ENCODE measurements around the gene ZYX. TPM values are rescaled to one million over a fixed set of nuclear protein-coding genes. Genes with fewer than 3 reads are reported as not detected.

The ZYX gene
- total and polyA plus RNA-seq, 9 of the 15 experiments (the other 6 are each of a cell fraction or from before 2014, with no cell fraction given) = 1.8 to 130 (median 15.7) TPM

DNA sequence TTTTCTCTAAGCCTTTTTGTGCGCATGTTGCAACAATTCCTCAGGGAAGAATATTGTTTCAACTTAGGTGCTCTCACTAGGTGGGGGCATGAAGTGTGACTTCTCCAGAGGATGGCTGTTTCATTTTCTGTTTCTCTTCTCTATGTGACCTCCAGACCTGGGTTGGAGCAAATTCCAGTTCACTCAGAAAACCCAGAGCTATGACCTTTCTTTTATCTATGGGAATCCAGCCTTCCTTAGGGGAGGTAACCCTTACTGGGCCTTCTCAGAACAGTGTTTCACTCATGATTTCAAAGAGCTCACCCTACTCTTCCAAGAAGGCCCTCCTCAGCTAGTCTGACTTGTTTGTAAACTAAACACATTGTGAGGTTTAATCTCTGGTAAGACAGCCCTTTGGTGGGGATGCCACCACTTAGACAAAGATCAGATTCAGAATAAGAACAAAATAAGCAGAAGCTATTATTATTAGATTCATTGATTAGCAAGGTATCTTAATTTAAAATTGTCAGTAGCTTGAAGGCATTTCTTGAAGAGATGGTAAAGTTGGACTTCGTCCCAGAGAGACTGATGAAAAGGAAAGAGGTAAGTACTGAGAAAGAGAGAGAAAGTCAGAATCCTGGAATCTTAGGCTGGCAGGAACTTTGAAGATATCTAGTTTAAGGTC lies 45.5 kb downstream of the ZYX start (continued):
- TF ChIP-seq FOXP1 (CRISPR knock-in tag; IDR thresholded peaks at IDR 0.05) (no peak), ZBTB17 (CRISPR knock-in tag; IDR thresholded peaks at IDR 0.05) (no peak), ZSCAN32 (CRISPR knock-in tag; IDR thresholded peaks at IDR 0.05) (no peak), POLR3G (IDR thresholded peaks at IDR 0.05; ENCODE audit: extremely low read depth, insufficient read length, insufficient replicate concordance) (no peak), POLR2AphosphoS5 (IDR thresholded peaks at IDR 0.05; ENCODE audit: control insufficient read depth, insufficient read depth, low read depth, low read length) (peak; percentile 55; the same call in 1 of the 2 replicates), ZNF707 (CRISPR knock-in tag; conservative IDR thresholded peaks at IDR 0.05) (no peak), ZNF436 (CRISPR knock-in tag; IDR thresholded peaks at IDR 0.05) (no peak), SRF (CRISPR knock-in tag; IDR thresholded peaks at IDR 0.05) (no peak), CBX5 (IDR thresholded peaks at IDR 0.05; ENCODE audit: borderline replicate concordance, low read depth) (no peak), JUND (IDR thresholded peaks at IDR 0.05; ENCODE audit: borderline replicate concordance, low read depth, low read length) (peak; percentile 55), JUND (tag; IDR thresholded peaks at IDR 0.05; ENCODE audit: borderline replicate concordance, low read depth, low read length) (peak; percentile 68; the same call in 1 of the 3 replicates), ELF4 (CRISPR knock-in tag; IDR thresholded peaks at IDR 0.05) (no peak), ZNF124 (CRISPR knock-in tag; IDR thresholded peaks at IDR 0.05) (no peak), CBFA2T3 (IDR thresholded peaks at IDR 0.05) (peak; percentile 92)
- TF ChIP-seq, protein P1, sequence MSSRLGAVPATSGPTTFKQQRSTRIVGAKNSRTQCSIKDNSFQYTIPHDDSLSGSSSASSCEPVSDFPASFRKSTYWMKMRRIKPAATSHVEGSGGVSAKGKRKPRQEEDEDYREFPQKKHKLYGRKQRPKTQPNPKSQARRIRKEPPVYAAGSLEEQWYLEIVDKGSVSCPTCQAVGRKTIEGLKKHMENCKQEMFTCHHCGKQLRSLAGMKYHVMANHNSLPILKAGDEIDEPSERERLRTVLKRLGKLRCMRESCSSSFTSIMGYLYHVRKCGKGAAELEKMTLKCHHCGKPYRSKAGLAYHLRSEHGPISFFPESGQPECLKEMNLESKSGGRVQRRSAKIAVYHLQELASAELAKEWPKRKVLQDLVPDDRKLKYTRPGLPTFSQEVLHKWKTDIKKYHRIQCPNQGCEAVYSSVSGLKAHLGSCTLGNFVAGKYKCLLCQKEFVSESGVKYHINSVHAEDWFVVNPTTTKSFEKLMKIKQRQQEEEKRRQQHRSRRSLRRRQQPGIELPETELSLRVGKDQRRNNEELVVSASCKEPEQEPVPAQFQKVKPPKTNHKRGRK (tag; IDR thresholded peaks at IDR 0.05) = no peak
- TF ChIP-seq, protein P2, sequence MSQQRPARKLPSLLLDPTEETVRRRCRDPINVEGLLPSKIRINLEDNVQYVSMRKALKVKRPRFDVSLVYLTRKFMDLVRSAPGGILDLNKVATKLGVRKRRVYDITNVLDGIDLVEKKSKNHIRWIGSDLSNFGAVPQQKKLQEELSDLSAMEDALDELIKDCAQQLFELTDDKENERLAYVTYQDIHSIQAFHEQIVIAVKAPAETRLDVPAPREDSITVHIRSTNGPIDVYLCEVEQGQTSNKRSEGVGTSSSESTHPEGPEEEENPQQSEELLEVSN (IDR thresholded peaks at IDR 0.05; ENCODE audit: borderline replicate concordance in 1 of 2, extremely low read depth in 1 of 2, insufficient read depth in 1 of 2, insufficient read length in 1 of 2, low read depth in 1 of 2, low read length in 1 of 2, poor library complexity in 1 of 2, severe bottlenecking in 1 of 2) = no peak
- TF ChIP-seq, protein P3, sequence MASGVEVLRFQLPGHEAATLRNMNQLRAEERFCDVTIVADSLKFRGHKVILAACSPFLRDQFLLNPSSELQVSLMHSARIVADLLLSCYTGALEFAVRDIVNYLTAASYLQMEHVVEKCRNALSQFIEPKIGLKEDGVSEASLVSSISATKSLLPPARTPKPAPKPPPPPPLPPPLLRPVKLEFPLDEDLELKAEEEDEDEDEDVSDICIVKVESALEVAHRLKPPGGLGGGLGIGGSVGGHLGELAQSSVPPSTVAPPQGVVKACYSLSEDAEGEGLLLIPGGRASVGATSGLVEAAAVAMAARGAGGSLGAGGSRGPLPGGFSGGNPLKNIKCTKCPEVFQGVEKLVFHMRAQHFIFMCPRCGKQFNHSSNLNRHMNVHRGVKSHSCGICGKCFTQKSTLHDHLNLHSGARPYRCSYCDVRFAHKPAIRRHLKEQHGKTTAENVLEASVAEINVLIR (CRISPR knock-in tag; IDR thresholded peaks at IDR 0.05) = no peak
- TF ChIP-seq, protein P4, sequence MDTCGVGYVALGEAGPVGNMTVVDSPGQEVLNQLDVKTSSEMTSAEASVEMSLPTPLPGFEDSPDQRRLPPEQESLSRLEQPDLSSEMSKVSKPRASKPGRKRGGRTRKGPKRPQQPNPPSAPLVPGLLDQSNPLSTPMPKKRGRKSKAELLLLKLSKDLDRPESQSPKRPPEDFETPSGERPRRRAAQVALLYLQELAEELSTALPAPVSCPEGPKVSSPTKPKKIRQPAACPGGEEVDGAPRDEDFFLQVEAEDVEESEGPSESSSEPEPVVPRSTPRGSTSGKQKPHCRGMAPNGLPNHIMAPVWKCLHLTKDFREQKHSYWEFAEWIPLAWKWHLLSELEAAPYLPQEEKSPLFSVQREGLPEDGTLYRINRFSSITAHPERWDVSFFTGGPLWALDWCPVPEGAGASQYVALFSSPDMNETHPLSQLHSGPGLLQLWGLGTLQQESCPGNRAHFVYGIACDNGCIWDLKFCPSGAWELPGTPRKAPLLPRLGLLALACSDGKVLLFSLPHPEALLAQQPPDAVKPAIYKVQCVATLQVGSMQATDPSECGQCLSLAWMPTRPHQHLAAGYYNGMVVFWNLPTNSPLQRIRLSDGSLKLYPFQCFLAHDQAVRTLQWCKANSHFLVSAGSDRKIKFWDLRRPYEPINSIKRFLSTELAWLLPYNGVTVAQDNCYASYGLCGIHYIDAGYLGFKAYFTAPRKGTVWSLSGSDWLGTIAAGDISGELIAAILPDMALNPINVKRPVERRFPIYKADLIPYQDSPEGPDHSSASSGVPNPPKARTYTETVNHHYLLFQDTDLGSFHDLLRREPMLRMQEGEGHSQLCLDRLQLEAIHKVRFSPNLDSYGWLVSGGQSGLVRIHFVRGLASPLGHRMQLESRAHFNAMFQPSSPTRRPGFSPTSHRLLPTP (IDR thresholded peaks at IDR 0.05; ENCODE audit: borderline replicate concordance, extremely low read depth, insufficient read length) = no peak
- TF ChIP-seq, protein P5, sequence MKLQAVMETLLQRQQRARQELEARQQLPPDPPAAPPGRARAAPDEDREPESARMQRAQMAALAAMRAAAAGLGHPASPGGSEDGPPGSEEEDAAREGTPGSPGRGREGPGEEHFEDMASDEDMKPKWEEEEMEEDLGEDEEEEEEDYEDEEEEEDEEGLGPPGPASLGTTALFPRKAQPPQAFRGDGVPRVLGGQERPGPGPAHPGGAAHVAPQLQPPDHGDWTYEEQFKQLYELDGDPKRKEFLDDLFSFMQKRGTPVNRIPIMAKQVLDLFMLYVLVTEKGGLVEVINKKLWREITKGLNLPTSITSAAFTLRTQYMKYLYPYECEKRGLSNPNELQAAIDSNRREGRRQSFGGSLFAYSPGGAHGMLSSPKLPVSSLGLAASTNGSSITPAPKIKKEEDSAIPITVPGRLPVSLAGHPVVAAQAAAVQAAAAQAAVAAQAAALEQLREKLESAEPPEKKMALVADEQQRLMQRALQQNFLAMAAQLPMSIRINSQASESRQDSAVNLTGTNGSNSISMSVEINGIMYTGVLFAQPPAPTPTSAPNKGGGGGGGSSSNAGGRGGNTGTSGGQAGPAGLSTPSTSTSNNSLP (IDR thresholded peaks at IDR 0.05; ENCODE audit: borderline replicate concordance, low read depth, low read length) = 0 out of 2 replicates have a peak, but pooled peaks have one; percentile 67

Data from K562 (cell line).